ENCODE measurements around the gene SERINC1. TPM values are rescaled to one million over a fixed set of nuclear protein-coding genes. Genes with fewer than 3 reads are reported as not detected.

SERINC1 gene
- total RNA-seq, 4 donors from 2014 or later = 125 to 159 (median 134) TPM

GRCh38 chr6:122412001-122412400 is 59.6 kb downstream of the SERINC1 start:
- intact Hi-C loops (cut with DNase I; ENCODE audit: low total_unique reads) = no loop called here
- DNase-seq (ENCODE audit: low spot score in 2 of 2) = no peak
- TF ChIP-seq, protein P1, sequence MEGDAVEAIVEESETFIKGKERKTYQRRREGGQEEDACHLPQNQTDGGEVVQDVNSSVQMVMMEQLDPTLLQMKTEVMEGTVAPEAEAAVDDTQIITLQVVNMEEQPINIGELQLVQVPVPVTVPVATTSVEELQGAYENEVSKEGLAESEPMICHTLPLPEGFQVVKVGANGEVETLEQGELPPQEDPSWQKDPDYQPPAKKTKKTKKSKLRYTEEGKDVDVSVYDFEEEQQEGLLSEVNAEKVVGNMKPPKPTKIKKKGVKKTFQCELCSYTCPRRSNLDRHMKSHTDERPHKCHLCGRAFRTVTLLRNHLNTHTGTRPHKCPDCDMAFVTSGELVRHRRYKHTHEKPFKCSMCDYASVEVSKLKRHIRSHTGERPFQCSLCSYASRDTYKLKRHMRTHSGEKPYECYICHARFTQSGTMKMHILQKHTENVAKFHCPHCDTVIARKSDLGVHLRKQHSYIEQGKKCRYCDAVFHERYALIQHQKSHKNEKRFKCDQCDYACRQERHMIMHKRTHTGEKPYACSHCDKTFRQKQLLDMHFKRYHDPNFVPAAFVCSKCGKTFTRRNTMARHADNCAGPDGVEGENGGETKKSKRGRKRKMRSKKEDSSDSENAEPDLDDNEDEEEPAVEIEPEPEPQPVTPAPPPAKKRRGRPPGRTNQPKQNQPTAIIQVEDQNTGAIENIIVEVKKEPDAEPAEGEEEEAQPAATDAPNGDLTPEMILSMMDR (IDR thresholded peaks at IDR 0.05) = no peak
- no peak for TF ChIP-seq POLR2A (IDR thresholded peaks at IDR 0.05)
- no peak overlapping the region for H3K4me3 ChIP-seq (ENCODE audit: low read depth, poor library complexity, severe bottlenecking)

DNA sequence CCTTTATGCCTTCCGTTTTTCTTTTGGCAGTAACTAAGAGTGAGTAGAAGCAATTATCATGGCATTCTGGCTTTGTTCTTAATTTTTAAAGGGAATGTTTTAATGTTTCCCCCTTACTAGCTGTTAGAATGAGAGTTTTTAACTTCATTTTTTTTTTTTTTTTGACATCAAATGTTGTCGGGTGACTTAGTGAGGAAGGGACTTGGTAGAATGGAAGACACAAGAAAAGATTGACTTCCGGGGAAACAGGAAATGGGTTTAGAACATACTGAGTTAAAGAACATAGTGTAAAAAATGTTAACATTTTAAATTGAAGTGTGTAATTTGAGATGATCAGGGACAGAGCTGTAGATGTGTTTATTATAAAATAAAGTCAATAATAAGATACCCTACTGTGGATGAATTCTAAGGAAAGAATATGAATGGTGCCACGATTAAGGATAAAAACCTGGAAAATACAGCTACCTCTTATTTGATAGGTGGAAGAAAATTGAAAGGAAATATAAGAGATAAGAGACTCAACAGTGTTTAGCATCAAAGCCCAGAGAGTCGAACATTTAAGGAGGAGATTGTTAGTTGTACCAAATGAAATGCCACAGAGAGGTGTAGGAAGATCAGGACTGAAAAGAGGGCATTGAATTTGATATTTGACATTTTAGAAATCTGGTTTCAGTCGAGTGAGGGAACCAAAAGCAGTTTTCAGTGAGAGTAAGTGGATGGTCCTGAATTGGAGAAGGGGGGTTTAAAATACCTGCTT is 62.7 kb downstream of the SERINC1 start:
- DNase-seq (ENCODE audit: low spot score in 2 of 2) = no peak
- intact Hi-C loops (cut with DNase I; ENCODE audit: low total_unique reads) = no loop called here
- H3K4me3 ChIP-seq (ENCODE audit: low read depth, poor library complexity, severe bottlenecking) = no peak overlapping the region
- TF ChIP-seq, protein P1 (IDR thresholded peaks at IDR 0.05) = no peak
- no peak for TF ChIP-seq POLR2A (IDR thresholded peaks at IDR 0.05)
- WGBS, 2 donors = 69 to 70% methylated on average over 6 of the region's 6 CpGs

DNA sequence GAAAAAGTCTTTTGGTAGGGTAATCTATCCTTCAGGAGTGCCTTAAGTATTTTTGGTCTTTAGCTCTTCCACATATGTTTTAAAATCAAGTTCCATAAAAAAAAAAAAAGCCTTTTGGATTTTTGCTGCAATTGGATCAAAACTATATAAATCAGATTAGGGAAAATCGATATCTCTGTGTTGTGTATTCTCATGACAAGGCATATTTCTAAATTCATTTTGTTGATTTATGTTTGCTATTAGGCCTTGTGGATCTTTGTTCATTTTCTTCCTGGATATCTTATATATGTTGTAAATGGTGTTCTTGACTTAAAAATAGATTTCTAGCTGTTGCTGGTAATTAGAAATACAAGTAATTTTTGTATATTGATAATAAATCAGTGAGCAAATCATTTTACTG is 63.4 kb downstream of the SERINC1 start:
- WGBS, 2 donors = 77% methylated on average over 1 of the region's 1 CpG
- no peak for DNase-seq (ENCODE audit: low spot score in 2 of 2)
- no peak overlapping the region for H3K4me3 ChIP-seq (ENCODE audit: low read depth, poor library complexity, severe bottlenecking)
- intact Hi-C loops (cut with DNase I; ENCODE audit: low total_unique reads) = no loop called here
- TF ChIP-seq POLR2A (IDR thresholded peaks at IDR 0.05) = no peak
- TF ChIP-seq, protein P1 (IDR thresholded peaks at IDR 0.05) = no peak

- intact Hi-C loops (cut with DNase I; ENCODE audit: low total_unique reads) = no loop called here
- H3K4me3 ChIP-seq (ENCODE audit: low read depth, poor library complexity, severe bottlenecking) = no peak overlapping the region
- TF ChIP-seq, protein P1 (IDR thresholded peaks at IDR 0.05) = no peak
- TF ChIP-seq POLR2A (IDR thresholded peaks at IDR 0.05) = no peak
- 71 to 75% methylated on average over 4 of the region's 4 CpGs for WGBS, 2 donors
- DNase-seq (ENCODE audit: low spot score in 2 of 2) = no peak
These were observed 63.9 kb downstream of the SERINC1 start for GRCh38 chr6:122407712-122408111.

- no peak overlapping the region for H3K4me3 ChIP-seq (ENCODE audit: low read depth, poor library complexity, severe bottlenecking)
- intact Hi-C loops (cut with DNase I; ENCODE audit: low total_unique reads) = no loop called here
- TF ChIP-seq, protein P1 (IDR thresholded peaks at IDR 0.05) = no peak
- TF ChIP-seq POLR2A (IDR thresholded peaks at IDR 0.05) = no peak
- DNase-seq (ENCODE audit: low spot score in 2 of 2) = no peak
- WGBS, 2 donors = 89 to 92% methylated on average over 1 of the region's 1 CpG
These were observed 65.4 kb downstream of the SERINC1 start for GRCh38 chr6:122406187-122406586.

- 80 to 92% methylated on average over 1 of the region's 1 CpG for WGBS, 2 donors
- no peak overlapping the region for H3K4me3 ChIP-seq (ENCODE audit: low read depth, poor library complexity, severe bottlenecking)
- intact Hi-C loops (cut with DNase I; ENCODE audit: low total_unique reads) = no loop called here
- no peak for DNase-seq (ENCODE audit: low spot score in 2 of 2)
- TF ChIP-seq, protein P1 (IDR thresholded peaks at IDR 0.05) = no peak
- no peak for TF ChIP-seq POLR2A (IDR thresholded peaks at IDR 0.05)
These were observed 66.2 kb downstream of the SERINC1 start for GRCh38 chr6:122405417-122405816.

Measured in lower leg skin (tissue), 4 donors.